CD14-positive monocyte (primary cell): ENCODE data around the gene HMGN3. TPM values are rescaled to one million over a fixed set of nuclear protein-coding genes. Genes with fewer than 3 reads are reported as not detected.

Experiments used
- DNase-seq, 3 donors: peaks; one replicate each; pipeline ENCODE4 v3.0.0-alpha.2; 2011 to 2022
- H2AFZ ChIP-seq: 2 replicates; pipeline ENCODE4 v1.6.0; 2012; ENCODE audit warnings: mild to moderate bottlenecking, low read depth, low read length, inconsistent platforms; ENCODE audit not compliant: insufficient read depth, poor library complexity, severe bottlenecking
- H3K27ac ChIP-seq, 2 donors: 1 replicate in 1 of 2; 2 replicates in 1 of 2; pipeline ENCODE4 v1.5.1; 2012 to 2013; ENCODE audit warnings: low read length in 2 of 2, control low read depth in 1 of 2, inconsistent platforms in 1 of 2, low read depth in 1 of 2, mild to moderate bottlenecking in 1 of 2
- H3K27me3 ChIP-seq, 2 donors: one replicate each; pipeline versions ENCODE4 v1.6.0 to v1.6.1; 2011 to 2013; ENCODE audit warnings: low read length in 2 of 2; ENCODE audit not compliant: control insufficient read depth in 2 of 2, insufficient read depth in 2 of 2
- H3K36me3 ChIP-seq, 2 donors: replicated peaks in 1 of 2; 1 replicate in 1 of 2; 2 replicates in 1 of 2; pipeline versions ENCODE4 v1.5.1 to v1.6.1; 2012 to 2013; ENCODE audit warnings: low read length in 2 of 2, control low read depth in 1 of 2, inconsistent platforms in 1 of 2, mild to moderate bottlenecking in 1 of 2; ENCODE audit not compliant: insufficient read depth in 2 of 2, control insufficient read depth in 1 of 2
- H3K4me1 ChIP-seq, 2 donors: 1 replicate in 1 of 2; 2 replicates in 1 of 2; pipeline versions ENCODE4 v1.5.1 to v1.6.1; 2012 to 2013; ENCODE audit warnings: low read length in 2 of 2, control low read depth in 1 of 2, inconsistent platforms in 1 of 2, mild to moderate bottlenecking in 1 of 2, moderate library complexity in 1 of 2; ENCODE audit not compliant: insufficient read depth in 2 of 2, control insufficient read depth in 1 of 2
- H3K4me2 ChIP-seq: replicated peaks from 2 replicates; pipeline ENCODE3; 2012; ENCODE audit warnings: low read length, moderate library complexity, mild to moderate bottlenecking; ENCODE audit not compliant: poor library complexity, severe bottlenecking; ENCODE audit errors: extremely low read depth
- H3K4me3 ChIP-seq, 3 experiments: fragments of 200-600 bp in 1 of 3; sonication (generic) in 1 of 3; replicated peaks in 1 of 3; 1 replicate in 2 of 3; 2 replicates in 1 of 3; pipeline ENCODE4 v1.5.1; 2011 to 2013; ENCODE audit warnings: low read length in 3 of 3, mild to moderate bottlenecking in 3 of 3, control low read depth in 2 of 3, low read depth in 2 of 3, inconsistent platforms in 1 of 3, moderate library complexity in 1 of 3
- H3K79me2 ChIP-seq: 2 replicates; pipeline ENCODE4 v1.6.0; 2012; ENCODE audit warnings: mild to moderate bottlenecking, control low read depth, inconsistent platforms, low read length, moderate library complexity; ENCODE audit not compliant: insufficient read depth
- H3K9ac ChIP-seq: 2 replicates; pipeline ENCODE4 v1.6.0; 2017; ENCODE audit warnings: low read length, mild to moderate bottlenecking; ENCODE audit not compliant: insufficient read depth, poor library complexity, severe bottlenecking
- H3K9me3 ChIP-seq, 2 donors: replicated peaks in 1 of 2; 1 replicate in 1 of 2; 2 replicates in 1 of 2; pipeline versions ENCODE4 v1.5.1 to v1.6.1; 2012 to 2013; ENCODE audit warnings: low read length in 2 of 2, control low read depth in 1 of 2; ENCODE audit not compliant: control insufficient read depth in 1 of 2, insufficient read depth in 1 of 2
- H4K20me1 ChIP-seq: 2 replicates; pipeline ENCODE4 v1.6.0; 2012; ENCODE audit warnings: mild to moderate bottlenecking, low read length, control low read depth, moderate library complexity; ENCODE audit not compliant: insufficient read depth
- H3K27ac Mint-ChIP-seq, 7 donors: one replicate each; pipeline ENCODE4 v1.8.0; 2020; ENCODE audit warnings: mild to moderate bottlenecking in 7 of 7, mixed read lengths in 7 of 7, moderate library complexity in 6 of 7, inconsistent platforms in 2 of 7
- H3K27me3 Mint-ChIP-seq, 3 donors: one replicate each; pipeline ENCODE4 v1.8.0; 2021 to 2022; ENCODE audit warnings: low read depth in 3 of 3, mild to moderate bottlenecking in 3 of 3, mixed read lengths in 3 of 3, moderate library complexity in 3 of 3, inconsistent platforms in 1 of 3
- H3K36me3 Mint-ChIP-seq, 2 donors: one replicate each; pipeline ENCODE4 v1.8.0; 2020; ENCODE audit warnings: mixed read lengths in 2 of 2, inconsistent platforms in 1 of 2, mild to moderate bottlenecking in 1 of 2
- H3K4me1 Mint-ChIP-seq: one replicate; pipeline ENCODE4 v1.8.0; 2020; ENCODE audit warnings: mild to moderate bottlenecking, mixed read lengths
- H3K4me3 Mint-ChIP-seq, 2 donors: one replicate each; pipeline ENCODE4 v1.8.0; 2020; ENCODE audit warnings: mild to moderate bottlenecking in 2 of 2, mixed read lengths in 2 of 2, moderate library complexity in 1 of 2
- H3K9me3 Mint-ChIP-seq, 7 donors: one replicate each; pipeline ENCODE4 v1.8.0; 2020 to 2022; ENCODE audit warnings: mixed read lengths in 7 of 7, mild to moderate bottlenecking in 6 of 7, moderate library complexity in 6 of 7, inconsistent platforms in 2 of 7
- CTCF ChIP-seq: fragments of 200-600 bp; IDR thresholded peaks from one replicate; pipeline ENCODE4 v1.8.0; 2022; ENCODE audit warnings: antibody characterized with exemption, mild to moderate bottlenecking
- WGBS: methylation state at CpG from one replicate; pipeline ENCODE4 v1.1.5; 2013; ENCODE audit warnings: missing lambda C conversion rate; ENCODE audit not compliant: insufficient coverage; 5-methylcytosine and 5-hydroxymethylcytosine counted together
- intact Hi-C, 2 donors: fragments of 100-400 bp; cut with micrococcal nuclease; formaldehyde crosslinking; loops; one replicate each; pipeline versions ENCODE4 v1.15.0 to v1.15.1; 2023
- polyA plus RNA-seq, 3 donors: library from polyadenylated mRNA; depleted of rRNA in 1 of 3; unstranded in 2 of 3; stranded (reverse) in 1 of 3; fragments of 300-500 nt in 2 of 3; fragments of >200 nt in 1 of 3; fragmentation: Illumina TruSeq in 2 of 3; gene quantifications; 1 replicate in 2 of 3; 2 replicates in 1 of 3; pipeline ENCODE4 v1.2.3, GENCODE V29; 2012 to 2021

HMGN3 gene
- polyA plus RNA-seq, 3 donors = 63.9 to 106 (median 84.4) TPM

GRCh38 chr6:79233611-79234149, 802 bp downstream of the HMGN3 start:
- peak; percentile 27 for TF ChIP-seq CTCF
- Histone ChIP-seq H3K79me2 (peaks cover 48% of the 10 kb centered on the region), H3K27ac (peak overlapping the region; percentile 85 to 92), H3K9me3 (no peaks in the 10 kb centered on the region), H3K4me3 (peak overlapping the region; percentile 92 to 95 (median 95)), H3K4me2 (peak overlapping the region; percentile 96), H3K36me3 (no peaks in the 10 kb centered on the region), H3K4me1 (peaks cover 11 to 16% of the 10 kb centered on the region in 2 donors), H2AFZ (peak overlapping the region; percentile 91), H3K9ac (peak overlapping the region; percentile 77), H3K27me3 (no peaks in the 10 kb centered on the region), H4K20me1 (peaks cover 6% of the 10 kb centered on the region)
- intact Hi-C loops = loop anchor here (5.0 to 10.0 kb wide), 3 partner anchors 156 to 304 kb away; partner anchors contain the start of genes PHIP (in 2 of the 2) and LCA5 (in 1 of the 2)
- WGBS = under 1% methylated on average over 32 of the region's 41 CpGs
- no peaks in the 10 kb centered on the region for H3K27me3 Mint-ChIP-seq
- H3K9me3 Mint-ChIP-seq = peaks cover 0 to 3% (median 0%) of the 10 kb centered on the region in 7 donors
- H3K4me1 Mint-ChIP-seq = peaks cover 24% of the 10 kb centered on the region
- H3K4me3 Mint-ChIP-seq = peak overlapping the region; percentile 98 to 99
- peak overlapping the region; percentile 88 to 97 (median 93) for H3K27ac Mint-ChIP-seq
- peak; percentile 57 to 62 (median 60) for DNase-seq
- peaks cover under 1 to 6% of the 10 kb centered on the region in 2 donors for H3K36me3 Mint-ChIP-seq

- H3K9me3 ChIP-seq = no peaks in the 10 kb centered on the region
- H3K9me3 Mint-ChIP-seq = peaks cover 0 to 3% (median 0%) of the 10 kb centered on the region in 7 donors
- no peaks in the 10 kb centered on the region for H3K27me3 ChIP-seq
- H4K20me1 ChIP-seq = peaks cover 11% of the 10 kb centered on the region
- intact Hi-C loops = loop anchor here (5.0 to 10.0 kb wide), 3 partner anchors 156 to 304 kb away; partner anchors contain the start of genes PHIP (in 2 of the 2) and LCA5 (in 1 of the 2)
- H2AFZ ChIP-seq = peak overlapping the region; percentile 91
- H3K79me2 ChIP-seq = peaks cover 56% of the 10 kb centered on the region
- peak overlapping the region; percentile 96 for H3K4me2 ChIP-seq
- no CpG with 5 or more reads among the region's 6 CpGs for WGBS
- peak overlapping the region; percentile 85 to 92 for H3K27ac ChIP-seq
- H3K36me3 ChIP-seq = no peaks in the 10 kb centered on the region
- peaks cover 4 to 8% of the 10 kb centered on the region in 2 donors for H3K36me3 Mint-ChIP-seq
- TF ChIP-seq CTCF = no peak
- H3K4me1 Mint-ChIP-seq = peaks cover 22% of the 10 kb centered on the region
- H3K4me3 ChIP-seq = peak overlapping the region; percentile 92 to 95 (median 95)
- no peaks in the 10 kb centered on the region for H3K27me3 Mint-ChIP-seq
- DNase-seq = no peak
- peak overlapping the region; percentile 77 for H3K9ac ChIP-seq
- H3K4me1 ChIP-seq = peaks cover 11 to 14% of the 10 kb centered on the region in 2 donors
- peak overlapping the region in 6 of 7 donors; percentile 88 to 97 (median 94) for H3K27ac Mint-ChIP-seq
- H3K4me3 Mint-ChIP-seq = peak overlapping the region; percentile 98 to 99
These were observed 1.6 kb downstream of the HMGN3 start for GRCh38 chr6:79232696-79233462.
